ENCODE measurements around the gene MLC1.
A peak's percentile ranks its signal among the peaks of the same experiment; 100 is the strongest.

The MLC1 gene

GRCh38 chr22:50074551-50075530 is 10.4 kb downstream of the MLC1 start:
- DNase-seq: peak; percentile 27

GRCh38 chr22:50074056-50074455 is 11.2 kb downstream of the MLC1 start:
- DNase-seq: no peak

- no peak for DNase-seq
These were observed 12.3 kb downstream of the MLC1 start for GRCh38 chr22:50072714-50073538.

- DNase-seq: no peak
These were observed 13.1 kb downstream of the MLC1 start for GRCh38 chr22:50072167-50072555.

GRCh38 chr22:50071432-50072166 is 13.6 kb downstream of the MLC1 start:
- DNase-seq: no peak

- DNase-seq: no peak
These were observed 14.9 kb downstream of the MLC1 start for GRCh38 chr22:50070366-50070765.

GRCh38 chr22:50068096-50068495 is 17.1 kb downstream of the MLC1 start:
- no peak for DNase-seq

GRCh38 chr22:50067244-50067643 is 18.0 kb downstream of the MLC1 start:
- no peak for DNase-seq

- no peak for DNase-seq
These were observed 20.8 kb downstream of the MLC1 start for GRCh38 chr22:50064453-50064852.

GRCh38 chr22:50063589-50064393 is 21.4 kb downstream of the MLC1 start:
- DNase-seq: no peak

- no peak for DNase-seq
These were observed 22.6 kb downstream of the MLC1 start for GRCh38 chr22:50062509-50063135.

GRCh38 chr22:50061824-50062355 is 23.3 kb downstream of the MLC1 start:
- DNase-seq: no peak

- DNase-seq: no peak
These were observed 23.9 kb downstream of the MLC1 start for GRCh38 chr22:50061141-50061823.

- no peak for DNase-seq
These were observed 24.6 kb downstream of the MLC1 start for GRCh38 chr22:50060441-50061140.

GRCh38 chr22:50059881-50060262 is 25.4 kb downstream of the MLC1 start:
- DNase-seq: no peak

GRCh38 chr22:50058906-50059880 is 26.0 kb downstream of the MLC1 start:
- DNase-seq: no peak

GRCh38 chr22:50058061-50058905 is 26.9 kb downstream of the MLC1 start, which contains the start of gene TTLL8:
Gene TTLL8, minus strand, starts transcription at chr22:50058298.
- no peak for DNase-seq

Measured in DMS153 (cell line).